Liver (tissue), 9 donors: ENCODE results near the gene TBC1D1. TPM values are rescaled to one million over a fixed set of nuclear protein-coding genes. Genes with fewer than 3 reads are reported as not detected.

Experiments
- DNase-seq: peaks from one replicate; pipeline ENCODE4 v3.0.0-alpha.2; 2017; ENCODE audit warnings: low spot score
- H3K27ac ChIP-seq, 2 donors: one replicate each; pipeline ENCODE4 v1.7.0; 2013; ENCODE audit warnings: inconsistent platforms in 2 of 2, low read length in 2 of 2, control low read depth in 1 of 2, low read depth in 1 of 2, mild to moderate bottlenecking in 1 of 2
- H3K27me3 ChIP-seq, 4 donors: one replicate each; pipeline versions ENCODE4 v1.6.1 to v1.7.0; 2013; ENCODE audit warnings: low read length in 3 of 4, inconsistent platforms in 1 of 4, mild to moderate bottlenecking in 1 of 4, moderate library complexity in 1 of 4; ENCODE audit not compliant: control insufficient read depth in 4 of 4, insufficient read depth in 4 of 4
- H3K36me3 ChIP-seq, 4 donors: one replicate each; pipeline versions ENCODE4 v1.6.1 to v1.7.0; 2013; ENCODE audit warnings: low read length in 3 of 4, mild to moderate bottlenecking in 3 of 4, low read depth in 1 of 4, moderate library complexity in 1 of 4; ENCODE audit not compliant: control insufficient read depth in 4 of 4, insufficient read depth in 3 of 4
- H3K4me1 ChIP-seq, 4 donors: one replicate each; pipeline versions ENCODE4 v1.6.1 to v1.7.0; 2013; ENCODE audit warnings: low read length in 3 of 4, mild to moderate bottlenecking in 3 of 4, moderate library complexity in 1 of 4; ENCODE audit not compliant: control insufficient read depth in 4 of 4, insufficient read depth in 4 of 4
- H3K4me3 ChIP-seq, 3 donors: one replicate each; pipeline versions ENCODE4 v1.6.1 to v1.7.0; 2013; ENCODE audit warnings: low read length in 3 of 3, control low read depth in 1 of 3, low read depth in 1 of 3, mild to moderate bottlenecking in 1 of 3
- H3K9ac ChIP-seq, 2 donors: one replicate each; pipeline ENCODE4 v1.7.0; 2013; ENCODE audit warnings: low read length in 2 of 2, mild to moderate bottlenecking in 2 of 2, moderate library complexity in 2 of 2, control low read depth in 1 of 2, low read depth in 1 of 2
- H3K9me3 ChIP-seq, 4 donors: one replicate each; pipeline versions ENCODE4 v1.6.1 to v1.7.0; 2013; ENCODE audit warnings: low read length in 3 of 4; ENCODE audit not compliant: control insufficient read depth in 4 of 4
- ATF3 ChIP-seq: IDR thresholded peaks from 2 replicates; pipeline ENCODE4 v1.6.1; 2016; ENCODE audit warnings: antibody characterized with exemption
- EGR1 ChIP-seq, 2 donors: IDR thresholded peaks; 2 replicates each; pipeline ENCODE4 v1.6.1; 2016 to 2018; ENCODE audit warnings: antibody characterized with exemption in 2 of 2, low read depth in 2 of 2
- FOXA1 ChIP-seq: IDR thresholded peaks from 2 replicates; pipeline ENCODE4 v1.6.1; 2016; ENCODE audit warnings: antibody characterized with exemption
- FOXA2 ChIP-seq: IDR thresholded peaks from 2 replicates; pipeline ENCODE4 v1.6.1; 2016; ENCODE audit warnings: antibody characterized with exemption
- GABPA ChIP-seq, 2 donors: IDR thresholded peaks in 1 of 2; conservative IDR thresholded peaks in 1 of 2; 2 replicates each; pipeline ENCODE4 v1.6.1; 2016; ENCODE audit warnings: antibody characterized with exemption in 2 of 2, mild to moderate bottlenecking in 1 of 2, moderate library complexity in 1 of 2
- HNF4A ChIP-seq, 2 donors: conservative IDR thresholded peaks; 2 replicates each; pipeline ENCODE4 v1.6.1; 2016; ENCODE audit warnings: antibody characterized with exemption in 2 of 2, mild to moderate bottlenecking in 2 of 2
- HNF4G ChIP-seq: IDR thresholded peaks from 2 replicates; pipeline ENCODE4 v1.6.1; 2016; ENCODE audit warnings: antibody characterized with exemption
- JUND ChIP-seq, 2 donors: IDR thresholded peaks; 2 replicates each; pipeline ENCODE4 v1.6.1; 2016; ENCODE audit warnings: antibody characterized with exemption in 2 of 2
- NR2F2 ChIP-seq: IDR thresholded peaks from 2 replicates; pipeline ENCODE4 v1.6.1; 2016; ENCODE audit warnings: antibody characterized with exemption
- RXRA ChIP-seq, 2 donors: IDR thresholded peaks; 2 replicates each; pipeline ENCODE4 v1.6.1; 2017 to 2018; ENCODE audit warnings: antibody characterized with exemption in 2 of 2, mild to moderate bottlenecking in 1 of 2
- SP1 ChIP-seq: IDR thresholded peaks from 2 replicates; pipeline ENCODE4 v1.6.1; 2018; ENCODE audit warnings: antibody characterized with exemption, mild to moderate bottlenecking
- TAF1 ChIP-seq: conservative IDR thresholded peaks from 2 replicates; pipeline ENCODE4 v1.6.1; 2016; ENCODE audit warnings: antibody characterized with exemption, mild to moderate bottlenecking
- YY1 ChIP-seq: IDR thresholded peaks from 2 replicates; pipeline ENCODE4 v1.6.1; 2016; ENCODE audit warnings: antibody characterized with exemption, mild to moderate bottlenecking
- ZBTB33 ChIP-seq: IDR thresholded peaks from 2 replicates; pipeline ENCODE4 v1.6.1; 2016; ENCODE audit warnings: antibody characterized with exemption
- WGBS: extraction: QIAGEN DNeasy Blood & Tissue Kit; methylation state at CpG from one replicate; pipeline ENCODE4 v1.1.7; 2013; 5-methylcytosine and 5-hydroxymethylcytosine counted together
- polyA plus RNA-seq, 2 donors: library from polyadenylated mRNA; stranded (reverse) in 1 of 2; unstranded in 1 of 2; fragments of 200-250 nt in 1 of 2; fragments of >200 nt in 1 of 2; fragmentation: Nextera tagmentation in 1 of 2; extraction: Ambion mirVana in 1 of 2; gene quantifications; one replicate each; pipeline versions ENCODE4 v1.2.1 to v1.2.3, GENCODE V29; 2013 to 2015
- total RNA-seq, 2 donors: library from RNA; depleted of rRNA; stranded (reverse); fragments of >200 nt; gene quantifications; one replicate each; pipeline ENCODE4 v1.2.3, GENCODE V29; 2014
- TF ChIP-seq, protein P1 (sequence below): IDR thresholded peaks from 2 replicates; pipeline ENCODE4 v1.6.1; 2016; ENCODE audit warnings: antibody characterized with exemption
- TF ChIP-seq, protein P2 (sequence below): fragments of 150-350 bp; IDR thresholded peaks from 2 replicates; pipeline ENCODE4 v1.5.1; 2017; ENCODE audit warnings: improper control_type of control experiment, low read depth, low read length; ENCODE audit not compliant: missing input control
- TF ChIP-seq, protein P3 (sequence below): IDR thresholded peaks from 2 replicates; pipeline ENCODE4 v1.6.1; 2016; ENCODE audit warnings: antibody characterized with exemption, mild to moderate bottlenecking
- donor health status: healthy.
- donor health status: healthy.
- donor health status: healthy.
- donor health status: healthy.
- donor health status: healthy.

The TBC1D1 gene
- total and polyA plus RNA-seq, 4 donors = 15.6 to 41.4 (median 20.9) TPM

DNA sequence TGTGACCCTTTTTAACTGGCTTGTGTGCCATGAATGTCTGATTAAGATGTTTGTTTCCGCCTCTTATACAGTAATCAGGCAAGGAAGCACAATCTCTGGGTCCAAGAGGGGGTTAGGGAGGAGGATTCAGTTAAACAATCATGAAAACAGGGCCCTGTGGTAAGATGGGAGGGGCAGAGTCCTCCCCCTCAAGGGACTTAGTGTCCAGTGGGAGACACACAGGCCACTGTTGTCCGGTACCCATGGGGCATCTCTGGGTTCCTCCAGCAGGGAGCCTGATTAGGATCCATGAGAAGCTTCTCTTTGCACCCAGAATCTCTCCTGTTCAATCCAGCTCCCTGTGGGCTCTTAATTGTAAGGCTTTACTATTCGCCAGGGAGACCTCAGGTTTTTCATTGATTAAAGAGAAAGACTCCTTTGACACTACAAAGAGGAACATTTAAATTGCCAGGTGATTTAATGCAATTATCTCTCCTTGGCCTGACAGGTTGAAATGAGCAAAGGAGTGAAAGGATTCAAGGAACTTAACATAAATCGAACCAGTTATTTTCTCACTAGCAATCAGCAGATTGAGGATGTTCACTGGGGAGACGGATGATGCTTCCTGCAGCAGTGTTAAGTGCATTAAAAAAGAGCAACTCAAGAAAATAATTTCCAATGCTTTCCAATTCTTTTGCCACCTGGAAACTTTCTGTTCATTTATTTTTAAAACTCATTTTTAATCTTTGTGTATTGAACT is 294.7 kb downstream of the TBC1D1 start:
- WGBS = 79% methylated on average over 5 of the region's 5 CpGs
- TF ChIP-seq, protein P1, sequence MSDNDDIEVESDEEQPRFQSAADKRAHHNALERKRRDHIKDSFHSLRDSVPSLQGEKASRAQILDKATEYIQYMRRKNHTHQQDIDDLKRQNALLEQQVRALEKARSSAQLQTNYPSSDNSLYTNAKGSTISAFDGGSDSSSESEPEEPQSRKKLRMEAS = no peak
- TF ChIP-seq, protein P2, sequence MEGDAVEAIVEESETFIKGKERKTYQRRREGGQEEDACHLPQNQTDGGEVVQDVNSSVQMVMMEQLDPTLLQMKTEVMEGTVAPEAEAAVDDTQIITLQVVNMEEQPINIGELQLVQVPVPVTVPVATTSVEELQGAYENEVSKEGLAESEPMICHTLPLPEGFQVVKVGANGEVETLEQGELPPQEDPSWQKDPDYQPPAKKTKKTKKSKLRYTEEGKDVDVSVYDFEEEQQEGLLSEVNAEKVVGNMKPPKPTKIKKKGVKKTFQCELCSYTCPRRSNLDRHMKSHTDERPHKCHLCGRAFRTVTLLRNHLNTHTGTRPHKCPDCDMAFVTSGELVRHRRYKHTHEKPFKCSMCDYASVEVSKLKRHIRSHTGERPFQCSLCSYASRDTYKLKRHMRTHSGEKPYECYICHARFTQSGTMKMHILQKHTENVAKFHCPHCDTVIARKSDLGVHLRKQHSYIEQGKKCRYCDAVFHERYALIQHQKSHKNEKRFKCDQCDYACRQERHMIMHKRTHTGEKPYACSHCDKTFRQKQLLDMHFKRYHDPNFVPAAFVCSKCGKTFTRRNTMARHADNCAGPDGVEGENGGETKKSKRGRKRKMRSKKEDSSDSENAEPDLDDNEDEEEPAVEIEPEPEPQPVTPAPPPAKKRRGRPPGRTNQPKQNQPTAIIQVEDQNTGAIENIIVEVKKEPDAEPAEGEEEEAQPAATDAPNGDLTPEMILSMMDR = no peak
- no peak for TF ChIP-seq RXRA (IDR thresholded peaks at IDR 0.05)
- no peak for TF ChIP-seq GABPA (IDR thresholded peaks at IDR 0.05 in 1 of 2, conservative IDR thresholded peaks at IDR 0.05 in 1 of 2)
- no peak for TF ChIP-seq NR2F2
- TF ChIP-seq FOXA2 = no peak
- no peak for TF ChIP-seq ATF3
- TF ChIP-seq, protein P3, sequence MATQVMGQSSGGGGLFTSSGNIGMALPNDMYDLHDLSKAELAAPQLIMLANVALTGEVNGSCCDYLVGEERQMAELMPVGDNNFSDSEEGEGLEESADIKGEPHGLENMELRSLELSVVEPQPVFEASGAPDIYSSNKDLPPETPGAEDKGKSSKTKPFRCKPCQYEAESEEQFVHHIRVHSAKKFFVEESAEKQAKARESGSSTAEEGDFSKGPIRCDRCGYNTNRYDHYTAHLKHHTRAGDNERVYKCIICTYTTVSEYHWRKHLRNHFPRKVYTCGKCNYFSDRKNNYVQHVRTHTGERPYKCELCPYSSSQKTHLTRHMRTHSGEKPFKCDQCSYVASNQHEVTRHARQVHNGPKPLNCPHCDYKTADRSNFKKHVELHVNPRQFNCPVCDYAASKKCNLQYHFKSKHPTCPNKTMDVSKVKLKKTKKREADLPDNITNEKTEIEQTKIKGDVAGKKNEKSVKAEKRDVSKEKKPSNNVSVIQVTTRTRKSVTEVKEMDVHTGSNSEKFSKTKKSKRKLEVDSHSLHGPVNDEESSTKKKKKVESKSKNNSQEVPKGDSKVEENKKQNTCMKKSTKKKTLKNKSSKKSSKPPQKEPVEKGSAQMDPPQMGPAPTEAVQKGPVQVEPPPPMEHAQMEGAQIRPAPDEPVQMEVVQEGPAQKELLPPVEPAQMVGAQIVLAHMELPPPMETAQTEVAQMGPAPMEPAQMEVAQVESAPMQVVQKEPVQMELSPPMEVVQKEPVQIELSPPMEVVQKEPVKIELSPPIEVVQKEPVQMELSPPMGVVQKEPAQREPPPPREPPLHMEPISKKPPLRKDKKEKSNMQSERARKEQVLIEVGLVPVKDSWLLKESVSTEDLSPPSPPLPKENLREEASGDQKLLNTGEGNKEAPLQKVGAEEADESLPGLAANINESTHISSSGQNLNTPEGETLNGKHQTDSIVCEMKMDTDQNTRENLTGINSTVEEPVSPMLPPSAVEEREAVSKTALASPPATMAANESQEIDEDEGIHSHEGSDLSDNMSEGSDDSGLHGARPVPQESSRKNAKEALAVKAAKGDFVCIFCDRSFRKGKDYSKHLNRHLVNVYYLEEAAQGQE = no peak
- TF ChIP-seq SP1 = no peak
- TF ChIP-seq FOXA1 = no peak
- TF ChIP-seq TAF1 = no peak
- TF ChIP-seq HNF4A (conservative IDR thresholded peaks at IDR 0.05) = no peak
- no peak for TF ChIP-seq ZBTB33
- TF ChIP-seq JUND (IDR thresholded peaks at IDR 0.05) = no peak
- no peak for TF ChIP-seq YY1
- no peak for TF ChIP-seq EGR1 (IDR thresholded peaks at IDR 0.05; ENCODE audit: low read depth in 2 of 2)
- TF ChIP-seq HNF4G = no peak
- no peak overlapping the region for H3K9ac ChIP-seq

More for the DNA sequence above, 294.7 kb downstream of the TBC1D1 start:
- H3K4me1 ChIP-seq = peaks cover 0 to 1% (median 0%) of the 10 kb centered on the region in 4 donors
- H3K36me3 ChIP-seq = no peaks in the 10 kb centered on the region
- DNase-seq = no peak
- H3K27ac ChIP-seq = no peak overlapping the region
- no peaks in the 10 kb centered on the region for H3K9me3 ChIP-seq
- H3K27me3 ChIP-seq = no peaks in the 10 kb centered on the region
- no peak overlapping the region for H3K4me3 ChIP-seq
